Fibroblast of the aortic adventitia (primary cell): ENCODE results near the gene SNED1. TPM values are rescaled to one million over a fixed set of nuclear protein-coding genes. Genes with fewer than 3 reads are reported as not detected.

ENCODE experiments used
- DNase-seq: peaks from one replicate; pipeline ENCODE4 v3.0.0-alpha.2; 2010; ENCODE audit warnings: low read depth
- H3K4me3 ChIP-seq: 2 replicates; pipeline ENCODE4 v1.5.1; 2011; ENCODE audit warnings: low read depth, mild to moderate bottlenecking, control low read depth, low read length, moderate library complexity
- CTCF ChIP-seq: IDR thresholded peaks from 2 replicates; pipeline ENCODE4 v1.5.1; 2011; ENCODE audit warnings: mild to moderate bottlenecking, low read length, control low read depth, inconsistent platforms; ENCODE audit not compliant: insufficient read depth
- total RNA-seq: library from RNA; depleted of rRNA; stranded (reverse); fragments of >200 nt; gene quantifications from 2 replicates; pipeline ENCODE4 v1.2.3, GENCODE V29; 2012; ENCODE audit warnings: low replicate concordance

Gene SNED1
- total RNA-seq, 1 donor: 77.5 TPM

GRCh38 chr2:240953426-240954410 lies 44.7 kb upstream of the SNED1 start:
- no peak for DNase-seq
- TF ChIP-seq CTCF: no peak
- no peak overlapping the region for H3K4me3 ChIP-seq

DNA sequence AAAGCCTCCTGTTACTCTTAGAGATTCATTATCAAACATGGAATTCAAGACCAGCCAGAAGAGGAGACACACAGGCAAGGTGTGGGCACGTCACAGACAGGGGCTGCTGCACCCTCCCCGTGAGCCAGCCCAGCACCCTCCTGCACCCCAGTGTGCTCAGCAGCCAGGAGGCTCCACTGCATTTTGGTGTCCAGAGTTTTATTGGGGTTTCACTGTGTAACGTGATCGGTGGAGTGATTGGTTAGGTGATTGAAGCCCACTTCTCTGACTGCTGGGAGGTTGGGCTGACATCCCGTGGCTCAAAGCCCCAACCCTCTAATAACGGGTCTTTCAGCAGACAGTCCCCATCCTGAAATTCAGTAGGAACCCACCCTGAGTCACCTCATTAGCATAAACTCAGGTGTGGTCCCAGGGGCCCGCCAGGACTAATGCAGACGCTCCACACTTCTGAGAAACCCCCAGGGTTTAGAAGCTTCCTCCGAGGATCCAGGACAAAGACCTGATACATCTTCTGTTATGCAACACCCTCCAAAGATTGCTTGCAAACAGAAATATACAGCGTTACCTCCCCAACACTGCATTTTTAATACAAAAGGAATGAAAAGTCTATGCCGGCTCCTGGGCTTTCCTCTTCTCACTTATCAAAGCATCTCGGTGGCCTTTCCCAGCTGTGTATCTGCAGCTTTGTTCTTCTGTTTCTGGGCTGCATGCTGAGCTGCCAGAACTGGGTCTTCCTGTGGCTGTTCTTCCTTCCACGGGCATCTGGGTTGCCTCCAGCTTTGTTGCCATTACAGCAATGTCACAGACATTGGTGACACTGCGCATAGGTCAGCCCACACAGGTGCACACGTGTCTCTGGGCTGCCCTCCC lies 43.7 kb upstream of the SNED1 start:
- DNase-seq: no peak
- H3K4me3 ChIP-seq: no peak overlapping the region
- no peak for TF ChIP-seq CTCF

- TF ChIP-seq CTCF: no peak
- no peak for DNase-seq
- no peak overlapping the region for H3K4me3 ChIP-seq
Observed at GRCh38 chr2:240955306-240956170, 42.9 kb upstream of the SNED1 start.

- DNase-seq: no peak
- no peak for TF ChIP-seq CTCF
- no peak overlapping the region for H3K4me3 ChIP-seq
Observed at GRCh38 chr2:240956171-240956934, 42.1 kb upstream of the SNED1 start.

DNA sequence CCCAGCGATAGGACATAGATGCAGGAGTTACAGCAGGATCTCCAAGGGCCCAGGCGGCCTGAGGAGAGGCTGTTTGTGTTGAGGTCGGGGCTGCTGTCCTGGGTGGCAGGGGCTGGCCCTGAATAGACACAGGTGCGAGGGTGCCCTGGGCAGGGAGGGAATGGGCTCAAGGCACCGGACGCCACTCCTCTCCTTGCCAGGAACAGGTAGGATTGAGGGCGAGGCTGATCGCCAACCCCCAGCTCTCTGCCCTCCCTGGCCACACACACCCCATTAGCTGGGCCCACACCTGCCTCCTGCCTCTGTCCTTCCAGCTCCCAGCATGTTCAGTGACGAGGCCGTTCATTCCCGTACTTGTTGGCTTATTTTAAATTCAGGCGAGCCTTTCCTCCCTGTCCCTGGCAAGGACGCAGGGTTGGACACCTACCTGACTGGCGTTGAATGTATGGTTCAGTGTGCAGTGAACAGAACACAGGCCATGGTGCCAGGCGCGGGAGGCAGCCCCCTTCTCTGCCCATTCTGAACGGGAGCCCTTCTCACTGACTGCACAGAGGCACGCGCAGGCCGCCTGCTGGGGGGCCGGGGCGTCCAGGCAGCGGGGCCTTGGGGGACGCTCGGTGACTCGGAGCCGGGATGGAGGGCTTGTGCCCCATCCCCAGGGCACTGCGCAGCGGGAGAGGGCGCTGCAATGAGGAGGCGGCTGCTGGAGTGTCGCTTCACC lies 41.3 kb upstream of the SNED1 start:
- TF ChIP-seq CTCF: no peak
- no peak for DNase-seq

More for the DNA sequence above, 41.3 kb upstream of the SNED1 start:
- no peak overlapping the region for H3K4me3 ChIP-seq
